Subcutaneous adipose tissue (tissue), 4 donors: Measurements from ENCODE around the gene MSI2. TPM values are rescaled to one million over a fixed set of nuclear protein-coding genes. Genes with fewer than 3 reads are reported as not detected.

Source experiments
- total RNA-seq, 4 donors: library from RNA; depleted of rRNA; stranded (reverse); fragments of >200 nt; gene quantifications; one replicate each; pipeline ENCODE4 v1.1.0, GENCODE V29; 2016
- TF ChIP-seq, protein P1 (sequence below): fragments of 450-650 bp; IDR thresholded peaks from one replicate; pipeline ENCODE4 v1.5.1; 2016; ENCODE audit warnings: low read depth, mild to moderate bottlenecking, control low read depth, antibody characterized with exemption, moderate library complexity

The MSI2 gene
- total RNA-seq, 4 donors from 2014 or later: 9.5 to 12.9 (median 10.9) TPM

DNA sequence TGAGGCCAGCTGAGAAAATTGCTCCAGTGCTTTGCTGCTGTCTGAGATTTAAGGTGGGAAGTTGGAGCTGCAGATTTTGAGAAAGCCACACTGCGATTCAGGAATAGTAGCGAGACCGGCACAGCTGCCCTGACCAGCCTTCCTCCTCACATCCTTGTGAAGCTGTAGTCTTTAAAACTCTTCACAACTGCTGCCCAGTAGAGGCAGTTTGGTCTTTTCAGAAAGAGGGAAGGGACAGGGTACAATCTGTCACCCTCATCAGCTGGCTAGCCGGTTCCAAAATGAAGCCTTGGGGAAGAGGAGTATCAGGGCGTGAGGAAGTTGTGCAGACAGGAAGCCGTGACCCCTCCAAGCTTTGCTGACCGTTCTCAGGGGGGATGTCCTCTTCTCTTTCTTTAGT, 195.3 kb downstream of the MSI2 start:
- TF ChIP-seq, protein P1, sequence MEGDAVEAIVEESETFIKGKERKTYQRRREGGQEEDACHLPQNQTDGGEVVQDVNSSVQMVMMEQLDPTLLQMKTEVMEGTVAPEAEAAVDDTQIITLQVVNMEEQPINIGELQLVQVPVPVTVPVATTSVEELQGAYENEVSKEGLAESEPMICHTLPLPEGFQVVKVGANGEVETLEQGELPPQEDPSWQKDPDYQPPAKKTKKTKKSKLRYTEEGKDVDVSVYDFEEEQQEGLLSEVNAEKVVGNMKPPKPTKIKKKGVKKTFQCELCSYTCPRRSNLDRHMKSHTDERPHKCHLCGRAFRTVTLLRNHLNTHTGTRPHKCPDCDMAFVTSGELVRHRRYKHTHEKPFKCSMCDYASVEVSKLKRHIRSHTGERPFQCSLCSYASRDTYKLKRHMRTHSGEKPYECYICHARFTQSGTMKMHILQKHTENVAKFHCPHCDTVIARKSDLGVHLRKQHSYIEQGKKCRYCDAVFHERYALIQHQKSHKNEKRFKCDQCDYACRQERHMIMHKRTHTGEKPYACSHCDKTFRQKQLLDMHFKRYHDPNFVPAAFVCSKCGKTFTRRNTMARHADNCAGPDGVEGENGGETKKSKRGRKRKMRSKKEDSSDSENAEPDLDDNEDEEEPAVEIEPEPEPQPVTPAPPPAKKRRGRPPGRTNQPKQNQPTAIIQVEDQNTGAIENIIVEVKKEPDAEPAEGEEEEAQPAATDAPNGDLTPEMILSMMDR: no peak

DNA sequence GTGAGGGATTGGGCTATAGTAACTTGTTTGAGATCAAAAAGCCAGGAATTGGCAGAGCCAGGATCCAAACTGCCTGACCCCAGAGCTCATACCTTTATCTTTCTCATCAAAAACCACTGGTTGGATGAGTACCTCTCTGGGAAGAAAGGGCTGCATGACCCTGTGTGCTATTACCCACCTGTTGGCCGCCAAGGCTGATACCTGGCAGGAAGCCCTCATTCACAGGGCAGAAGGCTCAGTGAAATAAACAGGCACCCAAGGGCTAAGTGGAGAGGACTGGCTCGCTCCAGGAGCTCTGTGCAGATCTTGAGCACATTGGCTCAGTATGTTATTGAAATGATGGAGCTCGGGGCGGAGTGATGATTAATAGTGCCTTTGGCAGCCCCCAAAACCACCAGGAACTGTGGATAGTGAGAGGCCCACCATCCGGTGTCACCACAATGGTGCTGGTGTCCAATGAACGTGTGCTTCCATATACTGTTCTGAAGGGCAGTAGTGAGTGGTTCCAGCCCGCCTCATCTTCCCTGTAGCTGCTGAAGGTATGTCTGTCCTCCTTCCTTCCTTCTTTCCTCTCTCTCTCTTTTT, 197.6 kb downstream of the MSI2 start:
- TF ChIP-seq, protein P1: no peak

DNA sequence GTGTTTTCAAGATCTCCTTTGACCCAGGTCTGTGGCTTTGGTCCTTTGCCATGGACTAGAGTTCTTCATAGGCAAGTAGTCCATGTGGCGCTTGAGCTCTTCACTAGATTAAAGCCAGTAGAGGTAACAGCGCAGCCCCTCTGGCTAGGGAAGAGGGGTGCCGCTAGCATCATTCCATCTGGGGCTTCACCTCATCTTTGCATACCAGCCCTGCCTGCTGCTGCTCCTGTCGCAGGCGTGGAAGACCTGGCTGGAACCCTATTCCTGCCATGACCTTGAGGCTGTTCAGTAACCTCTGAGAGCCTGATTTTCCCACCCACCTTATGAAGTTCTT, 198.4 kb downstream of the MSI2 start:
- TF ChIP-seq, protein P1: no peak

DNA sequence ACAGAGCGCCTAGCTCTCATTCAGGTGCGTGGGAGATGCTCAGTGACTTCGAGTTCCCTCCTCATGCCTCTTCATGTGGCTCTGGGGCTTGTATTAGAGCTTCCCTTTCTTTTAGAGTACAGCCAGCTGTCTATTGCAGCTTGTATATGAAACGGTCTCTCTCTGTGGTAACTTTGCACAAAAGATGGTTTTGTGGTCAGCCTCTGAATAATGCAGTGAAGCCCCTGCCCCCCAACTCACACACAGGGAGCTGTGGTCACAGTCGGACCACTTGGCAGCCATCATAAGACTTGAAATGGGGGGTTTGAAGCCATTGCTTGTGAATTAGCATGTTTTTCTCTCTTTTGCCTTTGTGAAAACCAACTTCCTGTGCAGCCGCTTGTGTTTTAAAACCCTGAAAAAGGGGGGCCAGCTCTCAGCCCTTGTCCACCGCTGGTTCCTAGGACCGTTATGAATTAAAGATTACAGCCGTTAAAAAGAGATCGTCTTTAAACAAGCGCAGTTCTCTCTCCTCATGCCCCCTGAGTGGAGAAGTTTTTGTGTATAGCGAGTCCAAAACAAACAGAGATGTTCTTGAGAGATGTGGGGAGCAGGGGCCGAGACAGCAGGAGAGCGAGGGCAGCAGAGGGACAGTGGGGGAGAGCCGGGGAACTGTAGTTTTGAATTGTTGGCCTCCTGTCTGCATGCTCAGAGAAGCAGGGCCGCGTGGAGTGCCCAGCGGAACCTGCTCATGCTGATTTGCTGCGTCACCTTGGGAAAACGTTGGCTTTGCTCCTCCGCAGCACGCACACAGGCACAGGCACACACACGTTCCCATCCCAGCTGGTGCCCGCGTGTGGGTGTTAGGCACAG, 199.0 kb downstream of the MSI2 start:
- TF ChIP-seq, protein P1: no peak

DNA sequence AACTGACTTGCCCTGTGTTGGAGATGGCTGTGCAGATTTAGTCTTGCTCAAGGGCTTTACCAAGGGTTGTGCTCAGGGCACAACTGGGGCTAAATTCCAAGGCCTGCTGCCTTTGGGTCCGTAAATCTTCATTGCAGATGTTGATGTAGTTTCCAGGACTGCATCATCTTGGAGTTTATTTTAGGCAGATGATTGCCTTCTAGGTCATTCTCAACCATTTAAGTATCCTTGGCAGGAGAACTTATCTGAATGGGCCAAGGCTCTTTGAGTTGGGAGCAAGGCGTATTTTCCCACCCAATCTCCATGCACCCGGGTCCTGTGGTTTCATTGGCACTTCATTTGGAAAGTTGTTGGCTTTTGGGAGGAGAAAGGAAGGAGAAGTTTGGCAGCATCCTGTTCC, 200.3 kb downstream of the MSI2 start:
- TF ChIP-seq, protein P1: no peak

DNA sequence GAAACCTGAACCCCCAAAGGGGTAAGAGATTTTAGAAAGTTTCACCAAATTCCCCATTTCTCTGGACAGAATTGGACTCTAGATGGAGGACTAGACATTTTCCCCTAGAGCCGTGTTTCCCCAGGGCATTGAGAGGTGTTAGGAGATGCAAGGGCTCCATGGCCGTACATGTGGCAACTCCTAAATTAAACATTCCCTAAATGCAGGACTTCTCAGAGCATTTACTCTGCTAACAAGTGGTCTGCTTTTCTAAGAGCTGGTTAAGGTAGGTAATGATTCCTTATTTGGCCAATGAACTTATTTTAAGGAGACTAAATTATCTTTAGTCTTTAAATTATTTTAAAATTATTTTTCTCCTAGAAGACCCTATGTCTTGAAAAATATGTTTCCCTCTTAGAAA, 200.9 kb downstream of the MSI2 start:
- TF ChIP-seq, protein P1: no peak

DNA sequence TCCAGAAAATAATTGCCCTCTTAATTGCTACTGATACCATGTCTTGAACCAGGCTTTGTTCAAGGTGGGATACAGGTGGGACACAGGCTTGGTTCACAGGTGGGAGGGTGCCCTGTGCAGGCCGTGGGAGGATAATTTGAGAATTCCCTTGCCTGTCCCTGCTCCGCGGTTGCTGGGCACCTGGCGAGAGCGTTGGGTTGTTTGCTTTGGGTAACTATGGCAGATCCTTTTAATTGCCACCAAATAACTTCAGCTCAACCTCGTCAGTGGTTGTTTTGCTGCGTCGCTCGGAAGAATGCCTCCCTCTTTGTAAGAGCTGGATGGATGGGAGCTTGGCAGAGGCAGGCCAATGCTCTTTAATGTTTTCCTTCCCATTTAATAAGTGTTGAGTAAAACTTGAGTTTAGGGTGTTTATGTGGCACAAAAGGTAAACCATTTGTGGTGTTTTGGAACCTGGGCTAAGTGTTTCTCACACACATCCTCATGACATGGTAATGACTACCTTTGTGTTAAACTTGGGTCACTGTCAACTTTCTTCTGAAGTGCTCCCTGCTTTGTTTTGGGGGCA, 202.5 kb downstream of the MSI2 start:
- TF ChIP-seq, protein P1: no peak
